ENCODE data around the gene IL4.

DNA sequence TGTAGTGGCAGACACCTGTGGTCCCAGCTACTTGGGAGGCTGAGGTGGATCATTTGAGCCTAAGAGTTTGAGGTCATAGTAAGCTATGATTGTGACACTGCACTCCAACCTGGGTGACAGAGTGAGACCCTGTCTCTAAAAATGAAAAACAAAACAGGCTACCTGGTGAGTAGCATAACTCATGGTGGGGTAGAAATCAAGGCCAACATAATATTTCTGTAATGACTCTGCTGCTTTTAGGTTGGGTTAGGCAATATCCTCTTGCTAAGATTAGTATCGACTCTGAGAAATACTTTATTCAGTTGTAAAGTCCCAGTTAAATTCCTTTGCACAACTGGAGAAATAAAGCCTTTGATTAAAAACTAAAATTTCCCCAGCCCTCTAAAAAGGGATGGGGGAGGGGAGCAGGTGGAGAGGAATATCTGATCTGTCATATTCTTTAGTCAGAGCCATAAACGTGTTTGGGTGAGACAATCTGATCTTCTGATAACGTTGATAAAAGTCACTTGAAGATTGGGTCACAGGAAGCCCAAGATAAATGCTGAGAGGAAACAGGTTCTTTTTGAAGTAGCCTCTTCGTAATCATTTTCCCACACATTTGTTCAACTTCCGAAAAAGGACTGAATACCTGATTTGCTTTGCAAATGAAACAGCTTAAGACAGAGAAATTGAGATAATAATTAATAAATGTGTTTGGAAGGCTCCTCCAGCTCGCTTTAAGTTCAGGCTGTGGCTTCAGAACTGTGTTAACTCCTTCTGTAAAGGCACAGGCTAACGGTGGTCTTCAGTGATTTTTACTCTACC, 14.9 kb downstream of the IL4 start:
- TF ChIP-seq, protein P1, sequence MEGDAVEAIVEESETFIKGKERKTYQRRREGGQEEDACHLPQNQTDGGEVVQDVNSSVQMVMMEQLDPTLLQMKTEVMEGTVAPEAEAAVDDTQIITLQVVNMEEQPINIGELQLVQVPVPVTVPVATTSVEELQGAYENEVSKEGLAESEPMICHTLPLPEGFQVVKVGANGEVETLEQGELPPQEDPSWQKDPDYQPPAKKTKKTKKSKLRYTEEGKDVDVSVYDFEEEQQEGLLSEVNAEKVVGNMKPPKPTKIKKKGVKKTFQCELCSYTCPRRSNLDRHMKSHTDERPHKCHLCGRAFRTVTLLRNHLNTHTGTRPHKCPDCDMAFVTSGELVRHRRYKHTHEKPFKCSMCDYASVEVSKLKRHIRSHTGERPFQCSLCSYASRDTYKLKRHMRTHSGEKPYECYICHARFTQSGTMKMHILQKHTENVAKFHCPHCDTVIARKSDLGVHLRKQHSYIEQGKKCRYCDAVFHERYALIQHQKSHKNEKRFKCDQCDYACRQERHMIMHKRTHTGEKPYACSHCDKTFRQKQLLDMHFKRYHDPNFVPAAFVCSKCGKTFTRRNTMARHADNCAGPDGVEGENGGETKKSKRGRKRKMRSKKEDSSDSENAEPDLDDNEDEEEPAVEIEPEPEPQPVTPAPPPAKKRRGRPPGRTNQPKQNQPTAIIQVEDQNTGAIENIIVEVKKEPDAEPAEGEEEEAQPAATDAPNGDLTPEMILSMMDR (IDR thresholded peaks at IDR 0.05), result no peak
- TF ChIP-seq POLR2A (IDR thresholded peaks at IDR 0.05), result no peak
